Right hindlimb (tissue), 1 donor: Measurements from ENCODE around the gene PFDN2.
"Not testable (repeated sequence)": the region's sequence is repeated elsewhere in the genome, so short reads cannot be mapped to it uniquely, and the experiment has no call there.

Experiments used
- DNase-seq: peaks from one replicate; pipeline ENCODE4 v3.0.0-alpha.2; 2018

Gene PFDN2

GRCh38 chr1:161080441-161081405, 37.1 kb downstream of the PFDN2 start:
- no peak for DNase-seq

- DNase-seq = no peak
Observed at GRCh38 chr1:161079436-161080110, 38.3 kb downstream of the PFDN2 start.

GRCh38 chr1:161077426-161077825, 40.4 kb downstream of the PFDN2 start:
- DNase-seq = no peak

GRCh38 chr1:161076410-161076809, 41.4 kb downstream of the PFDN2 start:
- DNase-seq = no peak

GRCh38 chr1:161074676-161075368, 43.0 kb downstream of the PFDN2 start:
- no peak for DNase-seq

GRCh38 chr1:161073474-161074121, 44.2 kb downstream of the PFDN2 start:
- no peak for DNase-seq

GRCh38 chr1:161072751-161073449, 44.9 kb downstream of the PFDN2 start:
- DNase-seq = no peak

GRCh38 chr1:161071886-161072371, 45.9 kb downstream of the PFDN2 start:
- DNase-seq = peak; percentile 35

- DNase-seq = no peak
Observed at GRCh38 chr1:161070761-161071160, 47.1 kb downstream of the PFDN2 start.

- peak; percentile 41 for DNase-seq
Observed at GRCh38 chr1:161069731-161070270, 48.0 kb downstream of the PFDN2 start, which contains the start of gene ARHGAP30. Gene ARHGAP30 (minus strand): TSS chr1:161069891. CDS start chr1:161069624, 267 bp downstream.

- no peak for DNase-seq
Observed at GRCh38 chr1:161069241-161069640, 48.6 kb downstream of the PFDN2 start.

- peak; percentile 34 for DNase-seq
Observed at GRCh38 chr1:161068306-161069234, 49.3 kb downstream of the PFDN2 start.

GRCh38 chr1:161066694-161067093, 51.1 kb downstream of the PFDN2 start:
- DNase-seq = no peak

GRCh38 chr1:161065681-161066080, 52.2 kb downstream of the PFDN2 start:
- not testable (repeated sequence) for DNase-seq

- DNase-seq = not testable (repeated sequence)
Observed at GRCh38 chr1:161063936-161064335, 53.9 kb downstream of the PFDN2 start.

- DNase-seq = no peak
Observed at GRCh38 chr1:161061419-161061818, 56.4 kb downstream of the PFDN2 start.

GRCh38 chr1:161059293-161059692, 58.5 kb downstream of the PFDN2 start:
- DNase-seq = no peak

GRCh38 chr1:161054805-161055204, 63.0 kb downstream of the PFDN2 start:
- DNase-seq = no peak

GRCh38 chr1:161054232-161054631, 63.6 kb downstream of the PFDN2 start:
- DNase-seq = no peak

GRCh38 chr1:161052899-161053298, 64.9 kb downstream of the PFDN2 start:
- no peak for DNase-seq
